ENCODE data around the gene ARL11.
A peak's percentile ranks its signal among the peaks of the same experiment; 100 is the strongest.
"Not testable (repeated sequence)": the region's sequence is repeated elsewhere in the genome, so short reads cannot be mapped to it uniquely, and the experiment has no call there.

The ARL11 gene

GRCh38 chr13:49594576-49594975, 33.7 kb upstream of the ARL11 start:
- no peak overlapping the region for H3K4me2 ChIP-seq
- H3K4me3 ChIP-seq = no peak overlapping the region
- 0 out of 2 replicates have a peak, but pooled peaks cover 5% of the 10 kb centered on the region for H3K9me3 ChIP-seq
- no peak overlapping the region for H3K27ac ChIP-seq
- H3K4me1 ChIP-seq = peaks cover 9% of the 10 kb centered on the region
- H3K36me3 ChIP-seq = no peaks in the 10 kb centered on the region
- no peaks in the 10 kb centered on the region for H3K27me3 ChIP-seq
- no peak overlapping the region for H3K9ac ChIP-seq
- no peaks in the 10 kb centered on the region for H4K20me1 ChIP-seq
- TF ChIP-seq Cebpa-rat (IDR thresholded peaks at IDR 0.05) = no peak

GRCh38 chr13:49596221-49596620, 32.1 kb upstream of the ARL11 start:
- Histone ChIP-seq H3K27ac (no peak overlapping the region), H3K4me1 (peaks cover 9% of the 10 kb centered on the region), H3K4me3 (no peak overlapping the region), H3K9me3 (0 out of 2 replicates have a peak, but pooled peaks cover 5% of the 10 kb centered on the region), H3K4me2 (peak overlapping the region; percentile 30), H3K36me3 (no peaks in the 10 kb centered on the region), H3K27me3 (no peaks in the 10 kb centered on the region), H3K9ac (no peak overlapping the region), H4K20me1 (no peaks in the 10 kb centered on the region)
- TF ChIP-seq Cebpa-rat (IDR thresholded peaks at IDR 0.05) = no peak

DNA sequence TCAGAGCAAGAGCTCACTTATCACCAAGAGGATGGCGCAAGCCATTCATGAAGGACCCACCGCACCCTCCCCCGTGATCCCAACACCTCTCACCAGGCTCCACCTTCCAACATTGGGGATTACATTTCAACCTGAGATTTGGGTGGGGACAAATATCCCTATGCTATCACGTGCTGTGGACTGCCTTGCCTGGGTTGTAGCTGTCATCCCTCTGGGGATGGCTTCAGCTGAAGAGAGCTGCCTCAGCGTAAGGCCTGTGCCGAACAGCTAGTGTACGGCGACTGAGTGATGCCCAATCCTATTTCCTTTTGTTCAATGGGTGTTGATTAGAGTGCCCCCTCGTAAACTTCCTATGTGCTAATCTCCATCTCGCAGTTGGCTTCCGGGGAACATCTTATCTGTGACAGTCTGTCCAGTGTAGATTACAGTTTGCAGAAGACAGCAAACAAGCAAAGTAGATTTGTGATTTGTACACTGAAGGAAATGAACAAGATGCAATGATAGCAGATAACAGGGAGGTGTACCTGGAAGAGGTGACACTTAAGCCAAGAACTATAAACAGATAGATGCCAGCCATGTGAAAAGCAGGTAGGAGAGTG, 31.2 kb upstream of the ARL11 start:
- H3K27ac ChIP-seq = no peak overlapping the region
- H3K4me2 ChIP-seq = peak overlapping the region; percentile 30; the same call in 1 of the 2 replicates
- H3K36me3 ChIP-seq = no peaks in the 10 kb centered on the region
- no peaks in the 10 kb centered on the region for H3K27me3 ChIP-seq
- 0 out of 2 replicates have a peak, but pooled peaks cover 5% of the 10 kb centered on the region for H3K9me3 ChIP-seq
- peaks cover 9% of the 10 kb centered on the region for H3K4me1 ChIP-seq
- no peak overlapping the region for H3K4me3 ChIP-seq
- H3K9ac ChIP-seq = no peak overlapping the region
- TF ChIP-seq Cebpa-rat (IDR thresholded peaks at IDR 0.05) = no peak
- H4K20me1 ChIP-seq = no peaks in the 10 kb centered on the region

GRCh38 chr13:49602005-49602404, 26.3 kb upstream of the ARL11 start:
- Histone ChIP-seq H3K36me3 (no peaks in the 10 kb centered on the region), H3K4me3 (no peak overlapping the region), H3K9me3 (0 out of 2 replicates have a peak, but pooled peaks cover 5% of the 10 kb centered on the region), H3K9ac (no peak overlapping the region), H4K20me1 (no peaks in the 10 kb centered on the region), H3K27ac (no peak overlapping the region), H3K4me2 (no peak overlapping the region), H3K27me3 (no peaks in the 10 kb centered on the region), H3K4me1 (peaks cover 34% of the 10 kb centered on the region)
- TF ChIP-seq Cebpa-rat (IDR thresholded peaks at IDR 0.05) = no peak

- not testable (repeated sequence) for H3K9ac ChIP-seq, H3K4me3 ChIP-seq, H3K4me2 ChIP-seq
Measured at GRCh38 chr13:49602615-49603014, 25.7 kb upstream of the ARL11 start.

DNA sequence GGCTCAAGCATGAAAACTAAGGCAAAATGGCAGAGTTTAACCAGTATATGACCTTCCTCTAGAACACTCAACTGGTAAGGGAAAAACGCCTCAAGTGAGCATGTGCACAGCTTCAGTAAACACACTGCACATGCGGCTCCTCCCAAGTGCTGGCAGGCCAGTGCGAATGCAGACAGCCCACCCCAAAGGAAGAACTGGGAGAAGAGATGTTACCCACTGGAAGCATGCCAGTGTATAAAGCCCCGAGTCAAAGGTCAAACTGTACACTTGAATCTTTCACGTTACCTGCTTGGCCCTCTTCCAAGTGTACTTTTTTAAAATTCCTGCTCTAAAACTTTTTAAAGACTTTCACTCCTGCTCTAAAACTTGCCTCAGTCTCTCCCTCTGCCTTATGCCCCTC, 23.7 kb upstream of the ARL11 start:
- Histone ChIP-seq H3K9me3 (no peaks in the 10 kb centered on the region), H3K4me3 (0 out of 2 replicates have a peak overlapping the region, but pooled peaks have one; percentile 13), H3K27ac (peak overlapping the region; percentile 77), H3K4me1 (peaks cover 58% of the 10 kb centered on the region), H3K4me2 (peak overlapping the region; percentile 85), H3K9ac (peak overlapping the region; percentile 59), H4K20me1 (no peaks in the 10 kb centered on the region), H3K27me3 (no peaks in the 10 kb centered on the region), H3K36me3 (no peaks in the 10 kb centered on the region)
- no peak for TF ChIP-seq Cebpa-rat (IDR thresholded peaks at IDR 0.05)

More at GRCh38 chr13:49602615-49603014, 25.7 kb upstream of the ARL11 start:
- H4K20me1 ChIP-seq, H3K36me3 ChIP-seq, H3K27me3 ChIP-seq, H3K9me3 ChIP-seq, H3K27ac ChIP-seq: not testable (repeated sequence)
- peaks cover 39% of the 10 kb centered on the region for H3K4me1 ChIP-seq

GRCh38 chr13:49606747-49607648, 21.3 kb upstream of the ARL11 start:
- H3K27ac ChIP-seq = peak overlapping the region; percentile 50
- no peaks in the 10 kb centered on the region for H3K27me3 ChIP-seq
- H3K9me3 ChIP-seq = peaks cover 9% of the 10 kb centered on the region
- TF ChIP-seq Cebpa-rat (IDR thresholded peaks at IDR 0.05) = no peak
- peaks cover 58% of the 10 kb centered on the region for H3K4me1 ChIP-seq
- H3K4me2 ChIP-seq = peak overlapping the region; percentile 64
- H3K36me3 ChIP-seq = no peaks in the 10 kb centered on the region
- H3K9ac ChIP-seq = peak overlapping the region; percentile 44
- no peaks in the 10 kb centered on the region for H4K20me1 ChIP-seq
- no peak overlapping the region for H3K4me3 ChIP-seq

- TF ChIP-seq Cebpa-rat (IDR thresholded peaks at IDR 0.05) = no peak
- H3K4me2 ChIP-seq = peak overlapping the region; percentile 64
- H3K4me1 ChIP-seq = peaks cover 58% of the 10 kb centered on the region
Measured at GRCh38 chr13:49607761-49608160, 20.5 kb upstream of the ARL11 start.

GRCh38 chr13:49608651-49609331, 19.5 kb upstream of the ARL11 start:
- H3K27me3 ChIP-seq = no peaks in the 10 kb centered on the region
- H3K9me3 ChIP-seq = peaks cover 17% of the 10 kb centered on the region
- no peaks in the 10 kb centered on the region for H3K36me3 ChIP-seq
- H3K9ac ChIP-seq = no peak overlapping the region
- no peak for TF ChIP-seq Cebpa-rat (IDR thresholded peaks at IDR 0.05)
- H3K4me3 ChIP-seq = no peak overlapping the region
- no peaks in the 10 kb centered on the region for H4K20me1 ChIP-seq
- peaks cover 50% of the 10 kb centered on the region for H3K4me1 ChIP-seq
- H3K27ac ChIP-seq = no peak overlapping the region
- H3K4me2 ChIP-seq = peak overlapping the region; percentile 64; the same call in 1 of the 2 replicates

More at GRCh38 chr13:49607761-49608160, 20.5 kb upstream of the ARL11 start:
- H3K9ac ChIP-seq = peak overlapping the region; percentile 44
- H3K27me3 ChIP-seq = no peaks in the 10 kb centered on the region
- peaks cover 17% of the 10 kb centered on the region for H3K9me3 ChIP-seq
- no peaks in the 10 kb centered on the region for H3K36me3 ChIP-seq
- H4K20me1 ChIP-seq = no peaks in the 10 kb centered on the region
- H3K27ac ChIP-seq = peak overlapping the region; percentile 48
- no peak overlapping the region for H3K4me3 ChIP-seq

Data from BLaER1 (cell line).